HG02938 (cell line): Measurements from ENCODE around the gene CAPN10.

Experiments
- ATAC-seq: cut with Tn5 transposase; IDR thresholded peaks from one replicate; pipeline ENCODE4 v1.9.1; 2021; ENCODE audit warnings: mild to moderate bottlenecking, moderate library complexity; ENCODE audit not compliant: unreplicated experiment

The CAPN10 gene

GRCh38 chr2:240588669-240589068, 2.1 kb downstream of the CAPN10 start:
- ATAC-seq, result no peak

GRCh38 chr2:240589375-240589774, 2.8 kb downstream of the CAPN10 start:
- ATAC-seq, result no peak

DNA sequence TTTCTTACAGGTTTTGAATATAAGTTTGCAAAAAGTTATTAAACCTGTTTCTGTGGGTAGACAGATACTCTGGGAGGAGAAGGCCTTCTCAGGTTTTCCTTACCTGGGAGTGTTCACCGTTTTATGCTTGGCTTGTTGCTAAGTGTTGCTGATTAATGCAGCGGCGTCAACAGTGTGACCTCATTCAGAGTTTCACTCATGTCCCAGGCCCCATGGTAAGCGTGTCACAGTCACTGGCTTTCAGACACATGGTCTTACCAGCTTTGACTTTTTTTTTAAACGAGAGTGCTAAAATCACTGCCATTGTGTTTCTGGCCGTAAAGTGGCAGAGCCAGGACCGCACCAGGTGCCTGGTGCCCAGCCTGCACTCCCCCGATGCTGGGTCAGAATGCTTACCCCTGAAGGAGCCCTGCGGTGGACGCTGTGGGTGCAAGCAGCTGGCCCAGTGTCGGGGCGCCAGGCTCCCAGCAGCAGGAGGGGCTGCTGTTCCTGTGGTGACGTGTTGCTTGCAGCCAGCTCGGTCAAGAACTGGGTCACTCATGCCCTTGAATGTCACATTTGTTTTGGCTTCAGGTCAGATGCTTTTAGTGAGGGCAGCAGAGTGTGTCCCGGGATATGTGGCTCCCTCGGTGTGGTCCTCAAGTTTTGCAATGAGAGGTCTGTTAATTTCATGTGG, 3.5 kb downstream of the CAPN10 start:
- no peak for ATAC-seq

GRCh38 chr2:240590681-240591111, 4.2 kb downstream of the CAPN10 start:
- ATAC-seq, result no peak

DNA sequence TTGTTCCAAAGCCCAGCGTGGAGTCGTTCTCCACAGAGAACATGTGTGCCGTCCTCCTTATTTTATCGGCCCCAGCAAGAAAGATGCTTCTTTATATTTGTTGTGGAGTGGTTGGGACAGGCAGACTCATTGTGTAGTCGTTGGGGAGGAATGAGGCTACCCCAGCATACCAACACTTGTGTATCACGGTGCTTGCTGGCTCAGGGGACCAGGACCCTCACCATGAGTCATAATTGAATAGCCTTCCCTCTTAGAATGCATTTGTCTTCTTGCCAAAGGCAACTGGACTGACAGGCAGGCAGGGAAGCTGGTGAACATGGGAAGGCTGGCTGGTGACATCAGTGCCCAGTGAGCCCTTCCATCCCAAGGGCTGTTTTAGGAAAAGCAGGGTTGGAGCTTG, 4.7 kb downstream of the CAPN10 start:
- ATAC-seq, result no peak

DNA sequence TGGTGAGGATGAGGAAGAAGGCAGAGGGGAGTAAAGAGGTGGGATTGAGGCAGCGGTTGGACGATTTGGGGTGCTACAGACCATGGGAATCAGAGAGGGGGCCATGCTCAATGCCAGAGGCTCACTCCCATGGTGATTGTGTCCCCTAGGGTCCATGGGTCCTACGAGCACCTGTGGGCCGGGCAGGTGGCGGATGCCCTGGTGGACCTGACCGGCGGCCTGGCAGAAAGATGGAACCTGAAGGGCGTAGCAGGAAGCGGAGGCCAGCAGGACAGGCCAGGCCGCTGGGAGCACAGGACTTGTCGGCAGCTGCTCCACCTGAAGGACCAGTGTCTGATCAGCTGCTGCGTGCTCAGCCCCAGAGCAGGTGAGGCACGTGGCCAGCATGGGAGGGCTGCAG, 5.2 kb downstream of the CAPN10 start:
- no peak for ATAC-seq

- ATAC-seq, result no peak
Observed at GRCh38 chr2:240593026-240593702, 6.6 kb downstream of the CAPN10 start.

DNA sequence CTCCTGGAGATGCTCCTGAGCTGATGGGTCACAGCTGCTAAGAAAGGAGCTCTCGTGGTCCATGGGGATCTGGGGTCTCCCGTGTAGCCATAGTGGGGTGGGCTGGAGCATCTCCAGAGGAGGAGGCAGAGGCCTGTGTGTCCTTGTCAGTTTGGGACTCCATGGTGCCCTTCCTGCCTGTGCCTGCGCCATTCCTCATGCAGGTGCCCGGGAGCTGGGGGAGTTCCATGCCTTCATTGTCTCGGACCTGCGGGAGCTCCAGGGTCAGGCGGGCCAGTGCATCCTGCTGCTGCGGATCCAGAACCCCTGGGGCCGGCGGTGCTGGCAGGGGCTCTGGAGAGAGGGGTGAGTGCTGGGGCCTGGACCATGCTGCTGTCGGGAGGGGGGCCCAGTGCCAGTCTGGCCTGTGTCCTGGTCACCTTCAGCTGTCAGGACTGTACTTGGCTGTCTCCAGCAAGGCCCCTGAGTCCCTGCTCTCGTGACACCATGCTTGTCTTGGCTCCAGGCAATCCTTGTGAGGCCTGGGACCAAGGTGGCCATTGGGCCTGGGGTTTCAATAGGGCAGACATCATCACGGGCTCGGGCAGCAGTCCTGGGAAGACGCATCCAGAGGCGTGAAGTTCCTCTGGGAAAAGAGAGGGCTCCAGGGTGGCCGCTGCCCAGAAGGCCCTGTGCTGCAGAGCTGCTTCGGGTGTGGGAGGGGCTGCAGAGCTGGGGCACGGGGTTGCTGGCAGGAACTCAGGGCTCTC, 7.3 kb downstream of the CAPN10 start:
- ATAC-seq, result no peak

- ATAC-seq, result no peak
Observed at GRCh38 chr2:240594511-240595380, 8.2 kb downstream of the CAPN10 start.

DNA sequence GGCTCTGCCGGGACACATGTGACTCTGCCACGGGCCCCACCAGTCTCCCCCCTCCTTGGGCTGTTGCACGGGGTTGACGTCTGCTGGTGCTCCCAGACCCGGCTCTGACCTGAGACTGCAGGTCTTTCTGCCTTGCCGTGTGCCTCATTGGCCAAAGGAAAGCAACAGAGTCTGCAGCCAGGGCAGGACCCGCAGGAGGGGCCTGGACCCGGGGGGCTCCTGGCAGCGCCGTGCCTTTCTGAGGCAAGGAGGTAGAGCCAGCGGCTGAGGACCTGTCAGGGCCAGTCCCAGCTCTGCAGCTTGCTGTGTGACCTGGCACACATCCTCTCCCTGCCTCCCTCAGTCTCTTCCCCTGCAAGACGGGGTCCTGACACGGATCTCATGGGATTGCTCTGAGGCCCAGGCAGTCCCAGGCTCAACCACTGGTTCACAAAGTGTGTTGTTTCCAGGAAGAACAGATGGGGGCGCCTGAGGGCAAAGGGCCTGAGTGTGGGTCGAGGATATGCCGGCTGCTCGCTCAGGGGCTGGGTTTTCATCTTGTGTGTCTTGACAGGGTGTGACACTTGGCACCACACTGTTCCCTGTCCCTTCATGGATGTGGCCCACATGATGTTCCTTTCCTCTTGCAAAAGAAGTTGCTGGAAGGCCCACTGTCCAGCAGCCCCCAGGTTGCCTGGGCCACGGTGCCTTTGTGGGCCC, 9.0 kb downstream of the CAPN10 start:
- ATAC-seq, result no peak

DNA sequence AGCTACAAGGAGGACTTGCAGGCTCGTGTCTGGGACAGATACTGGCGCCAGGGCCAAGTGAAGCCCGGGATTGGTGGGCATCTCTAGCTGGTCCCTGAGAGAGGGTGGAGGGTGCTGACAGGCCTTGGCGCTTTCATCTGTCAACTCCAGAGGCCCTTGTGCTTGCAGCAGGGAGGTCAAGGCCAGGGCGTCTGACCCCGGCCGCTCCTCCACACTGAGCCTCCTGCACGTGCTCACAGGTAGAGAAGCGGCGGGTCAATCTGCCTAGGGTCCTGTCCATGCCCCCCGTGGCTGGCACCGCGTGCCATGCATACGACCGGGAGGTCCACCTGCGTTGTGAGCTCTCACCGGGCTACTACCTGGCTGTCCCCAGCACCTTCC, 9.5 kb downstream of the CAPN10 start:
- ATAC-seq, result no peak

GRCh38 chr2:240596491-240596931, 10.0 kb downstream of the CAPN10 start:
- no peak for ATAC-seq

DNA sequence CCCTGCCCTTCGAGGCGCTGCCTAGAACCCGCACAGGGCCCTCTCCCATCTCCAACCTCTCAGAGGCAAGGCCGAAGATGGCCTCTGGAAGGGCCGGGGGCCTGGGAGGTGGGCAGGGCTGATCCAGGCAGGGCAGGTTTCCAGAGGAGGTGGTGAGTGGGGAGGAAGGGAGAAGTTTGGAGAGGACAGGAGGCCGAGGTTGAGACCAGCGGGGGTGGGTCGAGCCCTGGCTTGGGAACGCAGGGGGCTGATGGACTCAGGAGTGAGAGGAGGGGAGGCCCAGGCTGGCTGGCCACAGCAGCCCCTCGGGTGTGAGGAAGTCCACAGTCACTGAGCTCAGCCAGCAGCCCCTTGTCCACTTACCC, 10.5 kb downstream of the CAPN10 start:
- ATAC-seq, result no peak

DNA sequence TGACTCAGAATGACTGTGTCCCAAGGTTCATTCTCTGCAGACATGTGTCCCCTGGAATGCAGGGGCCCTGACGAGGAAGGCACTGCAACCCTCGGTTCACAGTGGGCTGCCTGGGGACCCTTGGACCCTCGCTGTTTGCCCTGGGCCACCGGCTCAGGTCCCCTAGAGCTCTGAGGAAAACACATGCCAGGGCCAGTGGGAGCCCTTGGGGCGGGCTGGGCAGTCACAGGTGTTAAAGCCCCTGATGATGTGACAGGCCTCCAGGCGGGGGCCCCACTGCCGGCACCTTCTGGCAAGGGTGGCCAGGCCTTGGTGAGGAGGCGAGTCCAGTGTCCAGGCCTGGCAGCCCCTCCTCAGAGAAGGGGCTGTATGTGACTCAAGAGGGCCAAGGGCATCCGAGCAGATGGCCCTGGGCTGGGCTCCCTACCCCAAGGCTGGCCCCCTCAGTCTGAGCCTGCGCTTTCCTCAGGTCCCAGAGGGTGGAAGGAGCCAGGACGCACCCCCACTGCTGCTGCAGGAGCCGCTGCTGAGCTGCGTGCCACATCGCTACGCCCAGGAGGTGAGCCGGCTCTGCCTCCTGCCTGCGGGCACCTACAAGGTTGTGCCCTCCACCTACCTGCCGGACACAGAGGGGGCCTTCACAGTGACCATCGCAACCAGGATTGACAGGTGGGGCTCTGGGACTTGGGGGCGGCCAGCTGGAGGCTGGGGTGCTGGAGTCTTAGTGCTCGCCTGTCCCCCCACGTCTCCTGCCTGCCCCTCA, 11.1 kb downstream of the CAPN10 start:
- ATAC-seq, result no peak

- no peak for ATAC-seq
Observed at GRCh38 chr2:240598311-240598911, 11.9 kb downstream of the CAPN10 start.

GRCh38 chr2:240599141-240599583, 12.6 kb downstream of the CAPN10 start:
- no peak for ATAC-seq

- ATAC-seq, result no peak
Observed at GRCh38 chr2:240600451-240600961, 14.0 kb downstream of the CAPN10 start.

DNA sequence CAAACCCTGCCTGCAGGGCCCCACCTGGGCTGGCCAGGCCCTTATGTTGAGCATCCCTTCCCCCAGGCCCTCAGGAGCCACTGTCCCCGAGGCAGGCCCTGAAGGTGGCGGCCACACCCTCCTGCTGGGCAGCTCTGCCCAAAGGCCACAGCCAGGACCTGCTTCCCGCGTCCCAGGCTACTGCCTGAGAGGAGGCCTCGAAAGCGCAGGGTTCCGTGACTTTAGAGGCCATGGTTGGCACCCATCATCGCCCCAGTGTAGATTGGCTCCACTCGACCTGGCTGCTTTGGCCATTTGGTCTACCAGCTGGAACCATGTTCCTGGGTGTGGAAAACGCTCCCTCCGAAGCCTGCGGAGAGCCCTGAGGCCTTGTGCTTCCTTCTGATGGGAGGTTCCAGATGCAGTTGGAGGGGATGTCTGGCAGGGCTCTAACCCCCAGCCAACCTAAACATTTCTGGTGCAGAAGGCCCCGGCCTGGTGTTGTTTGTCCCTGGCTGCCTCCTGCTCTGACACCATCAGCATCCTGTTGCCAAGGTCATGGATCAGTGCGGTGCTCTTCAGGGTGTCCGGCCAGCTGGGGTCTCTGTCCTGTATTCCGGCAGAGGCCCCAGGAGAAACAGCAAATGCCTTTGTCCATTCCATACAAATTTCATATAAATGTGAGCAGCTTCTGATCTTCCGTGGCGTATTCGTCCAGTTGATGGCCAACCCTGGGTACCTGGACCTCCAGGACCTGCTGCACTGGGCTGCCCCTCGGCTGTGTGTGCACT, 14.7 kb downstream of the CAPN10 start:
- ATAC-seq, result no peak
